ENCODE results near the gene CNTN6. TPM values are rescaled to one million over a fixed set of nuclear protein-coding genes. Genes with fewer than 3 reads are reported as not detected.

Gene CNTN6
- polyA plus RNA-seq, 1 donor (not counting 4 experiments of a cell fraction or from before 2014, with no cell fraction given) = not detected

GRCh38 chr3:1147326-1147725 lies 54.5 kb downstream of the CNTN6 start:
- DNase-seq (ENCODE audit: low read depth, low spot score) = no peak
- Histone ChIP-seq H3K9me1 (ENCODE audit: control insufficient read depth, extremely low read depth, insufficient read depth, low read length) (no peaks in the 10 kb centered on the region), H3K27ac (ENCODE audit: control insufficient read depth, insufficient read depth, low read length) (no peak overlapping the region), H3K9ac (ENCODE audit: control insufficient read depth, extremely low read depth, insufficient read depth, low read length) (no peak overlapping the region), H4K20me1 (ENCODE audit: control insufficient read depth, extremely low read depth, insufficient read depth, low read length) (no peaks in the 10 kb centered on the region), H3K4me2 (ENCODE audit: control insufficient read depth, extremely low read depth, insufficient read depth, low read depth, low read length) (no peak overlapping the region), H2AFZ (ENCODE audit: control insufficient read depth, low read length) (no peak overlapping the region), H3K9me3 (ENCODE audit: control insufficient read depth, low read depth, low read length) (no peaks in the 10 kb centered on the region), H3K4me3 (ENCODE audit: control insufficient read depth in 2 of 3, extremely low read depth in 1 of 3, insufficient read depth in 2 of 3, low read depth in 1 of 3, low read length in 3 of 3) (no peak overlapping the region), H3K79me2 (ENCODE audit: control insufficient read depth, insufficient read depth, low read length) (no peaks in the 10 kb centered on the region), H3K27me3 (ENCODE audit: control insufficient read depth, extremely low read depth, insufficient read depth, low read length) (no peaks in the 10 kb centered on the region), H3K36me3 (ENCODE audit: control insufficient read depth in 2 of 2, extremely low read depth in 1 of 2, insufficient read depth in 2 of 2, low read length in 2 of 2) (no peaks in the 10 kb centered on the region), H3K4me1 (ENCODE audit: control insufficient read depth, extremely low read depth, insufficient read depth, low read length) (no peaks in the 10 kb centered on the region)
- dilution Hi-C loops (cut with MboI; ENCODE audit: extremely low pct_ligation_motif_present, low sequenced_read_pairs) = no loop called here
- TF ChIP-seq EZH2 (IDR thresholded peaks at IDR 0.05; ENCODE audit: low read length) (no peak), CTCF (optimal IDR thresholded peaks at IDR 0.05 in 1 of 3, IDR thresholded peaks at IDR 0.05 in 1 of 3, conservative IDR thresholded peaks at IDR 0.05 in 1 of 3; ENCODE audit: extremely low read depth in 1 of 3, insufficient read depth in 2 of 3, low read length in 3 of 3) (no peak)
- no peak for FAIRE-seq

GRCh38 chr3:1147819-1148218 lies 55.0 kb downstream of the CNTN6 start:
- no peaks in the 10 kb centered on the region for H3K36me3 ChIP-seq (ENCODE audit: control insufficient read depth in 2 of 2, extremely low read depth in 1 of 2, insufficient read depth in 2 of 2, low read length in 2 of 2)
- H2AFZ ChIP-seq (ENCODE audit: control insufficient read depth, low read length) = no peak overlapping the region
- no peak for TF ChIP-seq EZH2 (IDR thresholded peaks at IDR 0.05; ENCODE audit: low read length)
- no peak for TF ChIP-seq CTCF (optimal IDR thresholded peaks at IDR 0.05 in 1 of 3, IDR thresholded peaks at IDR 0.05 in 1 of 3, conservative IDR thresholded peaks at IDR 0.05 in 1 of 3; ENCODE audit: extremely low read depth in 1 of 3, insufficient read depth in 2 of 3, low read length in 3 of 3)
- no peak overlapping the region for H3K27ac ChIP-seq (ENCODE audit: control insufficient read depth, insufficient read depth, low read length)
- H3K4me1 ChIP-seq (ENCODE audit: control insufficient read depth, extremely low read depth, insufficient read depth, low read length) = no peaks in the 10 kb centered on the region
- dilution Hi-C loops (cut with MboI; ENCODE audit: extremely low pct_ligation_motif_present, low sequenced_read_pairs) = no loop called here
- FAIRE-seq (no peak), DNase-seq (ENCODE audit: low read depth, low spot score) (no peak)
- H3K79me2 ChIP-seq (ENCODE audit: control insufficient read depth, insufficient read depth, low read length) = no peaks in the 10 kb centered on the region
- no peak overlapping the region for H3K9ac ChIP-seq (ENCODE audit: control insufficient read depth, extremely low read depth, insufficient read depth, low read length)
- H3K4me3 ChIP-seq (ENCODE audit: control insufficient read depth in 2 of 3, extremely low read depth in 1 of 3, insufficient read depth in 2 of 3, low read depth in 1 of 3, low read length in 3 of 3) = no peak overlapping the region
- H3K4me2 ChIP-seq (ENCODE audit: control insufficient read depth, extremely low read depth, insufficient read depth, low read depth, low read length) = no peak overlapping the region
- H3K9me3 ChIP-seq (ENCODE audit: control insufficient read depth, low read depth, low read length) = no peaks in the 10 kb centered on the region
- H3K9me1 ChIP-seq (ENCODE audit: control insufficient read depth, extremely low read depth, insufficient read depth, low read length) = no peaks in the 10 kb centered on the region
- no peaks in the 10 kb centered on the region for H3K27me3 ChIP-seq (ENCODE audit: control insufficient read depth, extremely low read depth, insufficient read depth, low read length)
- no peaks in the 10 kb centered on the region for H4K20me1 ChIP-seq (ENCODE audit: control insufficient read depth, extremely low read depth, insufficient read depth, low read length)

All from keratinocyte (primary cell).